Measurements from ENCODE around the gene CDC73.
"Not testable (repeated sequence)": the region's sequence is repeated elsewhere in the genome, so short reads cannot be mapped to it uniquely, and the experiment has no call there.

CDC73 gene

GRCh38 chr1:193113258-193113991 is 8.4 kb upstream of the CDC73 start:
- TF ChIP-seq CTCF (conservative IDR thresholded peaks at IDR 0.05; ENCODE audit: low read depth, low read length), result no peak
- no peak for DNase-seq (ENCODE audit: low read depth)
- no peak overlapping the region for H3K4me3 ChIP-seq (ENCODE audit: low read length)

- no peak for TF ChIP-seq CTCF (conservative IDR thresholded peaks at IDR 0.05; ENCODE audit: low read depth, low read length)
- H3K4me3 ChIP-seq (ENCODE audit: low read length), result no peak overlapping the region
- no peak for DNase-seq (ENCODE audit: low read depth)
Observed at GRCh38 chr1:193113992-193114332, 7.9 kb upstream of the CDC73 start.

GRCh38 chr1:193114485-193115095 is 7.2 kb upstream of the CDC73 start:
- DNase-seq (ENCODE audit: low read depth), result no peak
- no peak for TF ChIP-seq CTCF (conservative IDR thresholded peaks at IDR 0.05; ENCODE audit: low read depth, low read length)

GRCh38 chr1:193115629-193116227 is 6.1 kb upstream of the CDC73 start:
- H3K4me3 ChIP-seq (ENCODE audit: low read length), result no peak overlapping the region
- no peak for TF ChIP-seq CTCF (conservative IDR thresholded peaks at IDR 0.05; ENCODE audit: low read depth, low read length)
- peak; percentile 97 for DNase-seq (ENCODE audit: low read depth)

More at GRCh38 chr1:193114485-193115095, 7.2 kb upstream of the CDC73 start:
- no peak overlapping the region for H3K4me3 ChIP-seq (ENCODE audit: low read length)

- not testable (repeated sequence) for DNase-seq (ENCODE audit: low read depth)
Observed at GRCh38 chr1:193117167-193117566, 4.7 kb upstream of the CDC73 start.

GRCh38 chr1:193118194-193118593 is 3.6 kb upstream of the CDC73 start:
- TF ChIP-seq CTCF (conservative IDR thresholded peaks at IDR 0.05; ENCODE audit: low read depth, low read length), result no peak
- H3K4me3 ChIP-seq (ENCODE audit: low read length), result no peak overlapping the region
- no peak for DNase-seq (ENCODE audit: low read depth)

More at GRCh38 chr1:193117167-193117566, 4.7 kb upstream of the CDC73 start:
- not testable (repeated sequence) for H3K4me3 ChIP-seq (ENCODE audit: low read length)

- H3K4me3 ChIP-seq (ENCODE audit: low read length), result no peak overlapping the region
- DNase-seq (ENCODE audit: low read depth), result no peak
- no peak for TF ChIP-seq CTCF (conservative IDR thresholded peaks at IDR 0.05; ENCODE audit: low read depth, low read length)
Observed at GRCh38 chr1:193118803-193119730, 2.8 kb upstream of the CDC73 start.
